ENCODE measurements around the gene ZNF423.

ZNF423 gene

DNA sequence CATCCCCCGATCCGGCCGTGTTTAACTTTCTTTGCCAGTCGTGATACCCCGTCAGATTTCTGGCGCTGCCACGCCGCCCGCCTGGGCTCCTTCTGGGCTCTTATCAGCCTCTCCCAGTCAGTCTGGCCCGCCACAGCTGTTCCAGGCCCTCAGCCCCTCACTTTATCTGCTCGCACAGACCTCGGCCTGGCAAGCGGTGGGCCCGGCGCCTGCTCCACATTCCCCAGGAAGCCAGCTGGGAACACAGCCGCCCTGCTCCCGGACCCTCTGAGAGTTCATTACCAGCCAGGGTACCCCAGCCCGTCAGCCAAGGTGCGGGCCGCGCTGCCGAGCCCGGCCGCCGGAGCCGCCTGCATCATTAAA lies 157.5 kb downstream of the ZNF423 start:
- H3K4me3 ChIP-seq (ENCODE audit: low read depth, low read length), result no peak overlapping the region
- POLR2A ChIA-PET, result no interaction called here
- TF ChIP-seq, protein P1, sequence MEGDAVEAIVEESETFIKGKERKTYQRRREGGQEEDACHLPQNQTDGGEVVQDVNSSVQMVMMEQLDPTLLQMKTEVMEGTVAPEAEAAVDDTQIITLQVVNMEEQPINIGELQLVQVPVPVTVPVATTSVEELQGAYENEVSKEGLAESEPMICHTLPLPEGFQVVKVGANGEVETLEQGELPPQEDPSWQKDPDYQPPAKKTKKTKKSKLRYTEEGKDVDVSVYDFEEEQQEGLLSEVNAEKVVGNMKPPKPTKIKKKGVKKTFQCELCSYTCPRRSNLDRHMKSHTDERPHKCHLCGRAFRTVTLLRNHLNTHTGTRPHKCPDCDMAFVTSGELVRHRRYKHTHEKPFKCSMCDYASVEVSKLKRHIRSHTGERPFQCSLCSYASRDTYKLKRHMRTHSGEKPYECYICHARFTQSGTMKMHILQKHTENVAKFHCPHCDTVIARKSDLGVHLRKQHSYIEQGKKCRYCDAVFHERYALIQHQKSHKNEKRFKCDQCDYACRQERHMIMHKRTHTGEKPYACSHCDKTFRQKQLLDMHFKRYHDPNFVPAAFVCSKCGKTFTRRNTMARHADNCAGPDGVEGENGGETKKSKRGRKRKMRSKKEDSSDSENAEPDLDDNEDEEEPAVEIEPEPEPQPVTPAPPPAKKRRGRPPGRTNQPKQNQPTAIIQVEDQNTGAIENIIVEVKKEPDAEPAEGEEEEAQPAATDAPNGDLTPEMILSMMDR (IDR thresholded peaks at IDR 0.05; ENCODE audit: insufficient read depth, low read length, missing control alignments), result no peak
- DNase-seq (ENCODE audit: low read depth, low spot score), result no peak
- CTCF ChIA-PET, result no interaction called here

DNA sequence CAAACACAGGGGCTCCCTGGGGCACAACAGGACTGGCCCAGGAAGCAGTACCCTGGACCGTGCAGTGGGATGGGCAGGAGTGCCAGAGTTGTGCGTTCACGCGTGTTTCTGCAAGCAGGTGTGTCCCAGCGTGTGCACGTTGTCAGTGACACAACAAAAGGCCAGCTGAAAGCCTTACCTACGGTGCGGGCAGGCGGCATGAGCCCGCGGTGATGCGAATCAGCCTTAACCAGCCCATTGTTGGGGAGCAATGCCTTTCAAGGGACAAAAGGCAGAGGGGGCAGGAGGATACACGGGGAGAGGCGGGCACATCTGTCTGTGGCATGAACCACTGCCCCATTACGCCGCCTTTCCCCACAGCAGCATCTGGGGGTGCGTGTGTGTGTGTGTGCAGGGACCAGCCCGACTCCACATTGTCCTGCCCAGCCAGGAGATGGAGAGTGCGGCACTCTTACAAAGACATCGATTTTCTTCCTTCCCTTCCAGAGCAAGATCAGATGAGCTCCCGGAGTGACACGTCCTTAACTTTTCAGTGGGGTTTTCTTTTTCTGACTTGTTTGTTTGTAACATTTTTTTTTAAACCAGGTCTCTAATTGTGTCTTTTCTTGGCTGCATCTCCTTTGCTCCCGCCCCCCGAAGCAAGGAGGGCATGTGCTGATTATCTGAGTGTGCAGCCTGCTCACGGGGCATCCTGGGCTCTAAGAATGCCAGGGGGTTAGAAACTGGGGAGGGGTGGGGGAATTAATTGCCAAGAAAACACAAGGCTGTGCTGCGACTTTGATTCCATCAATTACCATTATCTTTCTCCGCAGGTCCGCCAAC lies 158.1 kb downstream of the ZNF423 start:
- ChIA-PET POLR2A (no interaction called here), CTCF (no interaction called here)
- TF ChIP-seq, protein P1 (IDR thresholded peaks at IDR 0.05; ENCODE audit: insufficient read depth, low read length, missing control alignments), result no peak
- no peak overlapping the region for H3K4me3 ChIP-seq (ENCODE audit: low read depth, low read length)
- no peak for DNase-seq (ENCODE audit: low read depth, low spot score)

DNA sequence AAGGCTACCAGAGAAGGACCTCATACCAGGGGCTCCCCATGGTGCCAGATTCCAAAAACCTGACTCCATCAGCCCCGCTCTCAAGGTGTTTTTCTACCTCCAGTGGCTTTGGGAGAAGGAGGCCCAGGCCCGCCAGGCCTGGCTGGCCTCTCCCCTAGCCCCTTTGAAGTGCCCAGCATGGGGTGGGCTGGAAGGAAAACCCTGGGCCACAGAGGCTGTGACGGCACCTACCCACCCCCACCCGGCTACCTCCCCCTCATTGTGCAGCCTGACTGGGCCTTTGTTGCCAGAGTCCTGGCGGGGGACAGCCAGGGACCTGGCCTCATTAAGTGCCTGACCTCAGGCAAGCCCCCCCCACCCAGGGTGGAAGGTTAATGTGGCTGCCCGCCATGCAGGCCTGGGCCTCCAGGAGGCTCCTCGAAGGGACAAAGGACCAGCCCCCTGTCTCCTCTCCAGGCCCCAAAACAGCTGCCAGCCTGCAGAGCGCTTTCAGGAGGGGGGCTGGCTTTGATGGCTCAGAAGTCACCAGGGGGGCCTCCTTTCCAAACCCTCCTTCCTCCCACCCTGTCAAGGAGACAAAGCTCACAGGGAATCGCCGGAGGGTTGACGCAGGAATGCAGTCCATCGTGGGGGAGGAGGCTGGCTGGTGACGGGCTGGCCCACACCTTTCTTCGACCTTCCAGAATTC lies 159.4 kb downstream of the ZNF423 start:
- TF ChIP-seq, protein P1 (IDR thresholded peaks at IDR 0.05; ENCODE audit: insufficient read depth, low read length, missing control alignments), result no peak
- DNase-seq (ENCODE audit: low read depth, low spot score), result no peak
- ChIA-PET CTCF (no interaction called here), POLR2A (no interaction called here)
- H3K4me3 ChIP-seq (ENCODE audit: low read depth, low read length), result no peak overlapping the region

DNA sequence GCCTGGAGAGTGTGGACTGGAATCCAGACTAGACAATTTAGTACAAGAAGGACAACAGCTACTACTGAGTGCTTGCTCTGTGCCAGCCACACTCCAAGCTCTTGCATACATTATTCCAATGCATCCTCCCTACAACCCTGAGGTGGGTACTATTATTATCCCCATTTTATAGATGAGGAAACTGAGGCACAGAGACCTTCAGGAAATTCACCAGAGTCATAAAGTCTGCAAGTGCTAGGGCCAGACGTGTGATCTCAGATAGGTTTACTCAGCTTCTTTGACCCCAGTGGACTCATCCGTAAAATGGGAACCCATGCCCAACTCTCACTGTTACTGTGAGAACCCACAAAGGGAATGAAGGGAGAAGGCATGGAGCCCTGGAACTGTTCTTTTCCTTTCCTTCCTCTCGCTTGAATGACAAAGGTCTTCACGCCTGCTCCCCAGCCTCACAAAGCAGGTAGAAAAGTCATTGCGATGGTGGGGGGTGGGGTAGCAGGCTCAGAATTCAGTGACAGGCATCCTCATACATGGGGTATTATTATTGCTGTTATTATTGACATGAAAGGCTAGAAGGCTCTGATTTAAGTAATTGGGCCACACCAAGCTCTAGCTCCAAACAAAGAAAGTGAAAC lies 160.0 kb downstream of the ZNF423 start:
- no peak for DNase-seq (ENCODE audit: low read depth, low spot score)
- ChIA-PET POLR2A (no interaction called here), CTCF (no interaction called here)
- TF ChIP-seq, protein P1 (IDR thresholded peaks at IDR 0.05; ENCODE audit: insufficient read depth, low read length, missing control alignments), result no peak
- H3K4me3 ChIP-seq (ENCODE audit: low read depth, low read length), result no peak overlapping the region

DNA sequence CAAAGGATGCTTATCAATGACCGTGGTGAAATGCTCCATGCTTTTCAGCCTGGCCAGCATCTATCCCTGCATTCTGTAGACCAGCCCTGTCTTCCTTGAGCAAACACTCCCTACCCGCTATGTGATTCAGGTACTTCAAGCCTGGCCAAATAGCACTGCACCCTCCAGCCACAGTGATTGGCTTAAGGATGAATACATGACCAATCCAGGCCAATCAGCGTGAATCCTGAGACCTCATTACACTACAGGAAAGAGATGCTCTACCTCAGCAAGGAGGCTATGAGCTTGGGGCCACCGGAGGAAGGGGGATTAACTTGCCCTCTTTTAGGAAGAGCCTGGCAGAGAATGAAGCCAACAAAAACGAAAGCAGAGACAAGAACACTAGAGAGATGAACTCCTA lies 162.5 kb downstream of the ZNF423 start:
- CTCF ChIA-PET, result no interaction called here
- TF ChIP-seq, protein P1 (IDR thresholded peaks at IDR 0.05; ENCODE audit: insufficient read depth, low read length, missing control alignments), result no peak

DNA sequence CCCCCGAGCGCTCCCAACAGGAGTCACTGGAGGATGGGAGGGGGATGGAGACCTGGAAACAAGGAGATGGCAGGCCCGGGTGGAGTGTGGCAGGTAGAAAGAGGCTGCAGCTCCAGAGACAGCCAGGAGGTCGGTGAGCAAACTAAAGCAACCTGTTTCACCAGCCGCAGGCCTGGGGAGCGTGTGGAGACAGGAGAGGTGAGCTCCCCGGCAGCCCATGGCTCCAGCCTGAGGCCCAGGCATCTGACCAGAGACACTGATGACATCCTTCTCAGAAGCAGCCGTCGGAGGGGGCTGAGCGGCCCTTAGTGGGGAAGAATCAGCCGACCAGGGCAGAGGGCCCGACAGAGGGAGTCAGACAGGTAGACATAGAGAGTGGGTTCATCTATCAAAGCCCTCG lies 165.1 kb downstream of the ZNF423 start:
- POLR2A ChIA-PET, result no interaction called here
- no peak overlapping the region for H3K4me3 ChIP-seq (ENCODE audit: low read depth, low read length)
- CTCF ChIA-PET, result no interaction called here
- no peak for DNase-seq (ENCODE audit: low read depth, low spot score)
- TF ChIP-seq, protein P1 (IDR thresholded peaks at IDR 0.05; ENCODE audit: insufficient read depth, low read length, missing control alignments), result no peak

More for the DNA sequence above, 162.5 kb downstream of the ZNF423 start:
- no peak for DNase-seq (ENCODE audit: low read depth, low spot score)
- H3K4me3 ChIP-seq (ENCODE audit: low read depth, low read length), result no peak overlapping the region
- POLR2A ChIA-PET, result no interaction called here

All from AG04449 (cell line).